GM23248 (cell line): Measurements from ENCODE around the gene TNK1. TPM values are rescaled to one million over a fixed set of nuclear protein-coding genes. Genes with fewer than 3 reads are reported as not detected.
A peak's percentile ranks its signal among the peaks of the same experiment; 100 is the strongest.

Source experiments
- DNase-seq: peaks from one replicate; pipeline ENCODE4 v3.0.0-alpha.2; 2015
- H2AFZ ChIP-seq: fragments of 200-600 bp; sonication (generic); 2 replicates; pipeline ENCODE4 v1.6.1; 2016; ENCODE audit warnings: antibody characterized with exemption
- H3F3A ChIP-seq: fragments of 200-600 bp; sonication (generic); 2 replicates; pipeline ENCODE4 v1.6.1; 2016; ENCODE audit warnings: mild to moderate bottlenecking, antibody characterized with exemption, mixed run types; ENCODE audit not compliant: insufficient read depth
- H3K27ac ChIP-seq: fragments of 200-600 bp; sonication (generic); 2 replicates; pipeline ENCODE4 v1.5.1; 2016; ENCODE audit warnings: mild to moderate bottlenecking
- H3K27me3 ChIP-seq: fragments of 200-600 bp; sonication (generic); replicated peaks from 2 replicates; pipeline ENCODE4 v1.6.1; 2016; ENCODE audit warnings: mild to moderate bottlenecking; ENCODE audit not compliant: insufficient read depth
- H3K36me3 ChIP-seq: fragments of 200-600 bp; sonication (generic); 2 replicates; pipeline ENCODE4 v1.6.1; 2016; ENCODE audit warnings: low read depth, mild to moderate bottlenecking
- H3K4me1 ChIP-seq: fragments of 200-600 bp; sonication (generic); 2 replicates; pipeline ENCODE4 v1.6.1; 2016; ENCODE audit warnings: mild to moderate bottlenecking; ENCODE audit not compliant: insufficient read depth
- H3K4me2 ChIP-seq: fragments of 200-600 bp; sonication (generic); one replicate; pipeline ENCODE4 v1.6.1; 2016; ENCODE audit warnings: mild to moderate bottlenecking; ENCODE audit not compliant: unreplicated experiment
- H3K4me3 ChIP-seq: fragments of 200-600 bp; sonication (generic); 2 replicates; pipeline ENCODE4 v1.5.1; 2016; ENCODE audit warnings: mild to moderate bottlenecking
- H3K79me2 ChIP-seq: fragments of 200-600 bp; sonication (generic); 2 replicates; pipeline ENCODE4 v1.6.1; 2016; ENCODE audit warnings: mild to moderate bottlenecking; ENCODE audit not compliant: insufficient read depth
- H3K9ac ChIP-seq: fragments of 200-600 bp; sonication (generic); 2 replicates; pipeline ENCODE4 v1.6.1; 2016; ENCODE audit warnings: mild to moderate bottlenecking
- H3K9me2 ChIP-seq: fragments of 200-600 bp; sonication (generic); 2 replicates; pipeline ENCODE4 v1.6.1; 2016; ENCODE audit warnings: mixed run types, mild to moderate bottlenecking, moderate library complexity; ENCODE audit not compliant: insufficient read depth
- H3K9me3 ChIP-seq: fragments of 200-600 bp; sonication (generic); one replicate; pipeline ENCODE4 v1.6.1; 2017; ENCODE audit warnings: low read depth
- H4K20me1 ChIP-seq: fragments of 200-600 bp; sonication (generic); 2 replicates; pipeline ENCODE4 v1.6.0; 2016; ENCODE audit not compliant: insufficient read depth
- EZH2 ChIP-seq: fragments of 200-600 bp; sonication (generic); IDR thresholded peaks from 2 replicates; pipeline ENCODE4 v1.6.1; 2018; ENCODE audit warnings: antibody characterized with exemption, mild to moderate bottlenecking; ENCODE audit not compliant: insufficient read depth, poor library complexity, severe bottlenecking
- EZH2phosphoT487 ChIP-seq: fragments of 200-600 bp; sonication (generic); IDR thresholded peaks from 2 replicates; pipeline ENCODE4 v1.6.1; 2018; ENCODE audit warnings: antibody characterized with exemption, moderate library complexity, mild to moderate bottlenecking, low read depth; ENCODE audit not compliant: insufficient read depth
- WGBS, 2 experiments: methylation state at CpG; one replicate each; pipeline ENCODE4 v1.1.6; 2015 to 2017; ENCODE audit warnings: low lambda C conversion rate in 2 of 2, low coverage in 1 of 2; ENCODE audit errors: missing lambda C conversion rate in 2 of 2; 5-methylcytosine and 5-hydroxymethylcytosine counted together
- in situ Hi-C: fragments of 300-500 bp; cut with MboI; formaldehyde crosslinking; loops from 2 replicates; pipeline ENCODE4 v1.15.0; 2020
- polyA plus RNA-seq: library from polyadenylated mRNA; unstranded; fragments of >200 nt; fragmentation: Nextera tagmentation; extraction: Ambion mirVana; gene quantifications from 2 replicates; pipeline ENCODE4 v1.2.1, GENCODE V29; 2016
- total RNA-seq: library from RNA; depleted of rRNA; stranded (reverse); fragments of >200 nt; shearing (Covaris generic); gene quantifications from 2 replicates; pipeline ENCODE4 v1.2.3, GENCODE V29; 2014

Gene TNK1
- total and polyA plus RNA-seq, 2 experiments from 2014 or later, result 0.43 to 1.2 TPM

- no peak for DNase-seq
- Histone ChIP-seq H4K20me1 (no peaks in the 10 kb centered on the region), H3K27me3 (no peaks in the 10 kb centered on the region), H2AFZ (peak overlapping the region; percentile 80), H3K27ac (no peak overlapping the region), H3K36me3 (peaks cover 4% of the 10 kb centered on the region; the same call in 1 of the 2 replicates), H3K9ac (peak overlapping the region; percentile 89), H3K4me1 (peaks cover 4% of the 10 kb centered on the region; the same call in 1 of the 2 replicates), H3K9me3 (no peaks in the 10 kb centered on the region), H3K4me2 (peak overlapping the region; percentile 94), H3K79me2 (peaks cover 22% of the 10 kb centered on the region), H3K9me2 (no peaks in the 10 kb centered on the region), H3F3A (0 out of 2 replicates have a peak, but pooled peaks cover 6% of the 10 kb centered on the region), H3K4me3 (peak overlapping the region; percentile 91)
- in situ Hi-C loops, result no loop called here
- 81 to 83% methylated on average over 41 to 42 of the region's 42 CpGs for WGBS, 2 experiments
- TF ChIP-seq EZH2phosphoT487 (no peak), EZH2 (no peak)
These were observed 12.1 kb downstream of the TNK1 start for GRCh38 chr17:7392696-7393612.

- peaks cover 22% of the 10 kb centered on the region for H3K79me2 ChIP-seq
- H3K27ac ChIP-seq, result peak overlapping the region; percentile 92
- in situ Hi-C loops, result no loop called here
- TF ChIP-seq EZH2phosphoT487 (no peak), EZH2 (no peak)
- no peaks in the 10 kb centered on the region for H4K20me1 ChIP-seq
- peak overlapping the region; percentile 91 for H3K4me3 ChIP-seq
- peak overlapping the region; percentile 80 for H2AFZ ChIP-seq
- H3F3A ChIP-seq, result 0 out of 2 replicates have a peak, but pooled peaks cover 6% of the 10 kb centered on the region
- H3K36me3 ChIP-seq, result no peaks in the 10 kb centered on the region; the same call in 1 of the 2 replicates
- no peaks in the 10 kb centered on the region for H3K27me3 ChIP-seq
- no peaks in the 10 kb centered on the region for H3K9me3 ChIP-seq
- peak overlapping the region; percentile 94 for H3K4me2 ChIP-seq
- peaks cover 4% of the 10 kb centered on the region; the same call in 1 of the 2 replicates for H3K4me1 ChIP-seq
- peak; percentile 59 for DNase-seq
- H3K9ac ChIP-seq, result peak overlapping the region; percentile 89
- 6 to 9% methylated on average over 32 to 45 of the region's 48 CpGs for WGBS, 2 experiments
- H3K9me2 ChIP-seq, result no peaks in the 10 kb centered on the region
These were observed 12.9 kb downstream of the TNK1 start for GRCh38 chr17:7393613-7394451.

- TF ChIP-seq EZH2phosphoT487, result no peak
- TF ChIP-seq EZH2, result no peak
- 0 out of 2 replicates have a peak, but pooled peaks cover 8% of the 10 kb centered on the region for H3F3A ChIP-seq
- peaks cover 22% of the 10 kb centered on the region for H3K79me2 ChIP-seq
- peak within 1 kb of the TSS; percentile 91 for H3K4me3 ChIP-seq
- peak within 1 kb of the TSS; percentile 80 for H2AFZ ChIP-seq
- no peaks in the 10 kb centered on the region for H3K9me2 ChIP-seq
- no peaks in the 10 kb centered on the region; the same call in 1 of the 2 replicates for H3K36me3 ChIP-seq
- in situ Hi-C loops, result no loop called here
- DNase-seq, result peak; percentile 94
- peak within 1 kb of the TSS; percentile 89 for H3K9ac ChIP-seq
- 1 to 2% methylated on average over 38 to 44 of the region's 71 CpGs for WGBS, 2 experiments
- H4K20me1 ChIP-seq, result no peaks in the 10 kb centered on the region
- H3K9me3 ChIP-seq, result no peaks in the 10 kb centered on the region
- peaks cover 4% of the 10 kb centered on the region; the same call in 1 of the 2 replicates for H3K4me1 ChIP-seq
- peak within 1 kb of the TSS; percentile 94 for H3K4me2 ChIP-seq
- no peaks in the 10 kb centered on the region for H3K27me3 ChIP-seq
- H3K27ac ChIP-seq, result peak within 1 kb of the TSS; percentile 92
These were observed 13.7 kb downstream of the TNK1 start, which contains the start of gene PLSCR3 for GRCh38 chr17:7394452-7395191. TSS of gene PLSCR3 (minus strand) at chr17:7394525. CDS start at chr17:7394110, 415 bp downstream.
